ENCODE results near the gene NSF. TPM values are rescaled to one million over a fixed set of nuclear protein-coding genes. Genes with fewer than 3 reads are reported as not detected.

The NSF gene
- total and polyA plus RNA-seq, 12 donors: 7.5 to 101 (median 44.8) TPM

- Histone ChIP-seq H3K9me3 (replicated peaks in 1 of 3) (no peaks in the 10 kb centered on the region), H3K27me3 (no peaks in the 10 kb centered on the region), H3K36me3 (replicated peaks in 1 of 2) (no peaks in the 10 kb centered on the region), H3K4me3 (no peak overlapping the region), H3K4me1 (replicated peaks in 1 of 2) (no peaks in the 10 kb centered on the region), H3K27ac (no peak overlapping the region)
- 84 to 87% (median 87%) methylated on average over 4 of the region's 4 CpGs for WGBS, 4 donors
- intact Hi-C loops (cut with DNase I): no loop called here
- TF ChIP-seq POLR2A (IDR thresholded peaks at IDR 0.05): no peak
- TF ChIP-seq, protein P1, sequence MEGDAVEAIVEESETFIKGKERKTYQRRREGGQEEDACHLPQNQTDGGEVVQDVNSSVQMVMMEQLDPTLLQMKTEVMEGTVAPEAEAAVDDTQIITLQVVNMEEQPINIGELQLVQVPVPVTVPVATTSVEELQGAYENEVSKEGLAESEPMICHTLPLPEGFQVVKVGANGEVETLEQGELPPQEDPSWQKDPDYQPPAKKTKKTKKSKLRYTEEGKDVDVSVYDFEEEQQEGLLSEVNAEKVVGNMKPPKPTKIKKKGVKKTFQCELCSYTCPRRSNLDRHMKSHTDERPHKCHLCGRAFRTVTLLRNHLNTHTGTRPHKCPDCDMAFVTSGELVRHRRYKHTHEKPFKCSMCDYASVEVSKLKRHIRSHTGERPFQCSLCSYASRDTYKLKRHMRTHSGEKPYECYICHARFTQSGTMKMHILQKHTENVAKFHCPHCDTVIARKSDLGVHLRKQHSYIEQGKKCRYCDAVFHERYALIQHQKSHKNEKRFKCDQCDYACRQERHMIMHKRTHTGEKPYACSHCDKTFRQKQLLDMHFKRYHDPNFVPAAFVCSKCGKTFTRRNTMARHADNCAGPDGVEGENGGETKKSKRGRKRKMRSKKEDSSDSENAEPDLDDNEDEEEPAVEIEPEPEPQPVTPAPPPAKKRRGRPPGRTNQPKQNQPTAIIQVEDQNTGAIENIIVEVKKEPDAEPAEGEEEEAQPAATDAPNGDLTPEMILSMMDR (IDR thresholded peaks at IDR 0.05): no peak
- no peak for DNase-seq
Observed at GRCh38 chr17:46737326-46737725, 146.9 kb downstream of the NSF start.

DNA sequence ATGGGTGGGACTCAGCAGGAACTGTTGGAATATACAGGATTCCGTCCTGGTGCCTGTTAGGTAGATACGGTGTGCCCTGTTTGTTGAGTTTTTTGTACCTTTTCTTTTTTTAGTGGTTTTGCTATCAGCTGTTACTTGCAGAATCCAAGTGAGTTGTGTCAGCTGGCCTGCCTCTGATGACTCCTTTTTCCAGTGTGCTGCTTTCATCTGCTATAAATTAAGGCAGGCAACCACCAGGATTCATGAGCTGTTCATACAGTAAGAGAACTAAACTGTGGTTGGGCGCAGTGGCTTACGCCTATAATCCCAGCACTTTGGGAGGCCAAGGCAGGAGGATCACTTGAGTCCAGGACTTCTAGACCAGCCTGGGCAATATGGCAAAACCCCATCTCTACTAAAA, 148.1 kb downstream of the NSF start:
- Histone ChIP-seq H3K27me3 (no peaks in the 10 kb centered on the region), H3K36me3 (replicated peaks in 1 of 2) (no peaks in the 10 kb centered on the region), H3K4me1 (replicated peaks in 1 of 2) (no peaks in the 10 kb centered on the region), H3K9me3 (replicated peaks in 1 of 3) (no peaks in the 10 kb centered on the region), H3K4me3 (no peak overlapping the region), H3K27ac (no peak overlapping the region)
- no peak for DNase-seq
- no peak for TF ChIP-seq POLR2A (IDR thresholded peaks at IDR 0.05)
- TF ChIP-seq, protein P1 (IDR thresholded peaks at IDR 0.05): no peak
- intact Hi-C loops (cut with DNase I): no loop called here
- 91 to 97% (median 97%) methylated on average over 4 of the region's 4 CpGs for WGBS, 4 donors

- Histone ChIP-seq H3K9me3 (replicated peaks in 1 of 3) (no peaks in the 10 kb centered on the region), H3K4me1 (replicated peaks in 1 of 2) (no peaks in the 10 kb centered on the region), H3K36me3 (replicated peaks in 1 of 2) (no peaks in the 10 kb centered on the region), H3K27ac (no peak overlapping the region), H3K27me3 (no peaks in the 10 kb centered on the region), H3K4me3 (no peak overlapping the region)
- no peak for TF ChIP-seq POLR2A (IDR thresholded peaks at IDR 0.05)
- TF ChIP-seq, protein P1 (IDR thresholded peaks at IDR 0.05): no peak
- DNase-seq: no peak
- intact Hi-C loops (cut with DNase I): no loop called here
Observed at GRCh38 chr17:46739982-46740381, 149.5 kb downstream of the NSF start.

- Histone ChIP-seq H3K9me3 (replicated peaks in 1 of 3) (no peaks in the 10 kb centered on the region), H3K4me3 (no peak overlapping the region), H3K27ac (no peak overlapping the region), H3K4me1 (replicated peaks in 1 of 2) (no peaks in the 10 kb centered on the region), H3K36me3 (replicated peaks in 1 of 2) (no peaks in the 10 kb centered on the region), H3K27me3 (no peaks in the 10 kb centered on the region)
- DNase-seq: no peak
- TF ChIP-seq, protein P1 (IDR thresholded peaks at IDR 0.05): no peak
- TF ChIP-seq POLR2A (IDR thresholded peaks at IDR 0.05): no peak
- WGBS, 4 donors: 84 to 88% (median 87%) methylated on average over 2 of the region's 2 CpGs
- intact Hi-C loops (cut with DNase I): no loop called here
Observed at GRCh38 chr17:46741122-46741730, 150.8 kb downstream of the NSF start.

Data from adrenal gland (tissue), 12 donors.